ENCODE data around the gene ACIN1. TPM values are rescaled to one million over a fixed set of nuclear protein-coding genes. Genes with fewer than 3 reads are reported as not detected.

ACIN1 gene
- total and polyA plus RNA-seq, 2 experiments from 2014 or later: 76.1 to 172 TPM

GRCh38 chr14:23071921-23072539, 22.9 kb downstream of the ACIN1 start (continued):
- TF ChIP-seq ZNF462 (CRISPR knock-in tag; IDR thresholded peaks at IDR 0.05) (no peak), ETS1 (IDR thresholded peaks at IDR 0.05) (no peak), JUNB (IDR thresholded peaks at IDR 0.05; ENCODE audit: unreplicated experiment) (no peak), EZH2phosphoT487 (IDR thresholded peaks at IDR 0.05; ENCODE audit: unreplicated experiment) (no peak), NANOG (IDR thresholded peaks at IDR 0.05; ENCODE audit: borderline replicate concordance) (no peak), ZNF331 (CRISPR knock-in tag; IDR thresholded peaks at IDR 0.05; ENCODE audit: low read depth) (no peak)

GRCh38 chr14:23071244-23071920, 23.6 kb downstream of the ACIN1 start:
- no peak overlapping the region for H2AFZ ChIP-seq
- peaks cover 82% of the 10 kb centered on the region for H3K36me3 Mint-ChIP-seq (ENCODE audit: low read depth)
- TF ChIP-seq CTCF (conservative IDR thresholded peaks at IDR 0.05; ENCODE audit: low read depth in 2 of 2) (no peak), REST (IDR thresholded peaks at IDR 0.05; ENCODE audit: unreplicated experiment) (no peak), EZH2 (IDR thresholded peaks at IDR 0.05; ENCODE audit: low read depth, unreplicated experiment) (no peak), ETS1 (IDR thresholded peaks at IDR 0.05) (no peak)

More at GRCh38 chr14:23071244-23071920, 23.6 kb downstream of the ACIN1 start:
- Histone ChIP-seq H3K9me2 (ENCODE audit: insufficient read depth) (no peaks in the 10 kb centered on the region), H4K20me1 (replicated peaks; ENCODE audit: insufficient read depth) (peaks cover 22% of the 10 kb centered on the region), H3K27me3 (ENCODE audit: insufficient read depth) (no peaks in the 10 kb centered on the region), H3K4me1 (ENCODE audit: insufficient read depth) (peaks cover 32% of the 10 kb centered on the region), H3K4me2 (peak overlapping the region; percentile 85), H3K36me3 (ENCODE audit: insufficient read depth) (peaks cover 42% of the 10 kb centered on the region), H3F3A (replicated peaks; ENCODE audit: low read depth) (peaks cover 41% of the 10 kb centered on the region), H3K4me3 (peak overlapping the region; percentile 83), H3K27ac (ENCODE audit: low read depth) (peak overlapping the region; percentile 89), H3K79me2 (replicated peaks; ENCODE audit: insufficient read depth) (peaks cover 68% of the 10 kb centered on the region)
- Mint-ChIP-seq H3K9me3 (no peaks in the 10 kb centered on the region), H3K4me1 (peaks cover 42% of the 10 kb centered on the region), H3K4me3 (peak overlapping the region; percentile 91), H3K27me3 (ENCODE audit: insufficient read depth, low read depth, poor library complexity) (peaks cover 7% of the 10 kb centered on the region), H3K27ac (peak overlapping the region; percentile 98)
- ATAC-seq: peak; percentile 87
- DNase-seq (ENCODE audit: low spot score): peak; percentile 95

All from GM23338 (cell line).